GM19452 (cell line): ENCODE results near the gene DTX1.

ENCODE experiments used
- ATAC-seq: cut with Tn5 transposase; IDR thresholded peaks from one replicate; pipeline ENCODE4 v1.9.1; 2021; ENCODE audit not compliant: unreplicated experiment

Gene DTX1

GRCh38 chr12:113092607-113093408, 36.3 kb downstream of the DTX1 start:
- no peak for ATAC-seq

GRCh38 chr12:113093409-113094101, 37.0 kb downstream of the DTX1 start:
- no peak for ATAC-seq

GRCh38 chr12:113094738-113095137, 38.2 kb downstream of the DTX1 start:
- no peak for ATAC-seq

- no peak for ATAC-seq
Observed at GRCh38 chr12:113095405-113095804, 38.9 kb downstream of the DTX1 start.

- ATAC-seq = no peak
Observed at GRCh38 chr12:113096675-113097461, 40.3 kb downstream of the DTX1 start.

- no peak for ATAC-seq
Observed at GRCh38 chr12:113097716-113098440, 41.3 kb downstream of the DTX1 start.

- no peak for ATAC-seq
Observed at GRCh38 chr12:113098441-113099028, 42.0 kb downstream of the DTX1 start.

- ATAC-seq = no peak
Observed at GRCh38 chr12:113099364-113099763, 42.8 kb downstream of the DTX1 start.

GRCh38 chr12:113099764-113100163, 43.2 kb downstream of the DTX1 start:
- no peak for ATAC-seq

GRCh38 chr12:113101751-113102150, 45.2 kb downstream of the DTX1 start:
- ATAC-seq = no peak

GRCh38 chr12:113102811-113103210, 46.3 kb downstream of the DTX1 start:
- no peak for ATAC-seq

GRCh38 chr12:113103756-113104450, 47.4 kb downstream of the DTX1 start:
- ATAC-seq = no peak

GRCh38 chr12:113104953-113105510, 48.5 kb downstream of the DTX1 start:
- no peak for ATAC-seq

GRCh38 chr12:113105606-113106271, 49.2 kb downstream of the DTX1 start:
- ATAC-seq = no peak

GRCh38 chr12:113106361-113106760, 49.8 kb downstream of the DTX1 start:
- ATAC-seq = no peak

- ATAC-seq = no peak
Observed at GRCh38 chr12:113108308-113108707, 51.8 kb downstream of the DTX1 start.

GRCh38 chr12:113109360-113109759, 52.8 kb downstream of the DTX1 start:
- ATAC-seq = no peak

- no peak for ATAC-seq
Observed at GRCh38 chr12:113109872-113110599, 53.5 kb downstream of the DTX1 start.
